Panc1 (cell line): ENCODE results near the gene SPACA9. TPM values are rescaled to one million over a fixed set of nuclear protein-coding genes. Genes with fewer than 3 reads are reported as not detected.

Source experiments
- ATAC-seq: fragments of 200-7000 bp; cut with Tn5 transposase; 2 replicates; pipeline ENCODE4 v1.9.1; 2020; ENCODE audit warnings: mild to moderate bottlenecking, moderate library complexity
- BruUV-seq: library from RNA; stranded (reverse); fragments of 400-500 nt; replicated peaks from 2 replicates; lab custom pipeline; 2021; lab: Mats Ljungman, UMichigan
- CTCF ChIA-PET: fragments of 300-600 bp; sonication (Branson Sonifier 250); formaldehyde crosslinking; loops from one replicate; lab custom pipeline; 2022; ENCODE audit warnings: antibody characterized with exemption; lab: Charles Lee
- POLR2A ChIA-PET: fragments of 300-600 bp; sonication (Branson Sonifier 250); formaldehyde crosslinking; loops from one replicate; lab custom pipeline; 2022; ENCODE audit warnings: antibody characterized with exemption; lab: Charles Lee
- DNase-seq: peaks from one replicate; pipeline ENCODE4 v3.0.0-alpha.2; 2010; ENCODE audit warnings: low read depth, low spot score
- H3K27ac ChIP-seq: 2 replicates; pipeline ENCODE4 v1.5.1; 2011; ENCODE audit warnings: mild to moderate bottlenecking, low read length, inconsistent platforms
- H3K27me3 ChIP-seq: fragments of 200-500 bp; sonication (Bioruptor generic); 2 replicates; pipeline ENCODE4 v1.6.0; 2014; ENCODE audit warnings: low read length, inconsistent platforms; ENCODE audit not compliant: control insufficient read depth, insufficient read depth
- H3K36me3 ChIP-seq: fragments of 200-500 bp; sonication (Bioruptor generic); 2 replicates; pipeline ENCODE4 v1.5.1; 2014; ENCODE audit warnings: inconsistent platforms, mild to moderate bottlenecking, low read length, moderate library complexity; ENCODE audit not compliant: control insufficient read depth, insufficient read depth
- H3K4me1 ChIP-seq: 2 replicates; pipeline ENCODE4 v1.5.1; 2011; ENCODE audit warnings: inconsistent platforms, mild to moderate bottlenecking, low read length, moderate library complexity; ENCODE audit not compliant: control insufficient read depth, insufficient read depth
- H3K4me3 ChIP-seq, 2 experiments: 2 replicates each; pipeline ENCODE4 v1.5.1; 2011 to 2012; ENCODE audit warnings: low read depth in 2 of 2, low read length in 2 of 2, mild to moderate bottlenecking in 2 of 2, inconsistent platforms in 1 of 2, moderate library complexity in 1 of 2
- H3K9me3 ChIP-seq: fragments of 200-500 bp; sonication (Bioruptor generic); 2 replicates; pipeline ENCODE4 v1.5.1; 2014; ENCODE audit warnings: low read depth, mild to moderate bottlenecking, inconsistent platforms, low read length, moderate library complexity; ENCODE audit not compliant: control insufficient read depth, insufficient read depth
- POLR2AphosphoS5 ChIP-seq: IDR thresholded peaks from 2 replicates; pipeline ENCODE4 v1.6.1; 2012; ENCODE audit warnings: mild to moderate bottlenecking, low read depth, low read length, moderate library complexity
- SIN3A ChIP-seq: IDR thresholded peaks from 2 replicates; pipeline ENCODE4 v1.6.1; 2012; ENCODE audit warnings: low read depth, mild to moderate bottlenecking, low read length, moderate library complexity, borderline replicate concordance; ENCODE audit not compliant: insufficient read depth
- TCF7L2 ChIP-seq: IDR thresholded peaks from 2 replicates; pipeline ENCODE4 v1.6.1; 2011; ENCODE audit warnings: mild to moderate bottlenecking, low read depth, low read length, inconsistent platforms
- in situ Hi-C: cut with HindIII; loops from 2 replicates; pipeline ENCODE4 v1.10.0; 2016; ENCODE audit warnings: low sequenced_read_pairs, low pct_unique_long_range_greater_than_20kb
- intact Hi-C: fragments of 100-400 bp; cut with micrococcal nuclease; formaldehyde crosslinking; loops from one replicate; pipeline ENCODE4 v1.10.0; 2022; ENCODE audit not compliant: unreplicated experiment
- total RNA-seq: library from RNA; stranded (reverse); gene quantifications from one replicate; pipeline ENCODE4 v1.2.1, GENCODE V29; 2021; ENCODE audit not compliant: unreplicated experiment
- TF ChIP-seq, protein P1 (sequence below), 2 experiments: IDR thresholded peaks; 2 replicates each; pipeline ENCODE4 v1.6.1; 2011 to 2012; ENCODE audit warnings: low read depth in 2 of 2, control low read depth in 1 of 2, low read length in 1 of 2, mild to moderate bottlenecking in 1 of 2, moderate library complexity in 1 of 2; ENCODE audit not compliant: insufficient read depth in 1 of 2
- TF ChIP-seq, protein P2 (sequence below): fragments of 450-650 bp; IDR thresholded peaks from 2 replicates; pipeline ENCODE4 v1.5.1; 2017; ENCODE audit warnings: mild to moderate bottlenecking

The SPACA9 gene
- total RNA-seq, 1 experiment from 2014 or later, result 3.0 TPM

DNA sequence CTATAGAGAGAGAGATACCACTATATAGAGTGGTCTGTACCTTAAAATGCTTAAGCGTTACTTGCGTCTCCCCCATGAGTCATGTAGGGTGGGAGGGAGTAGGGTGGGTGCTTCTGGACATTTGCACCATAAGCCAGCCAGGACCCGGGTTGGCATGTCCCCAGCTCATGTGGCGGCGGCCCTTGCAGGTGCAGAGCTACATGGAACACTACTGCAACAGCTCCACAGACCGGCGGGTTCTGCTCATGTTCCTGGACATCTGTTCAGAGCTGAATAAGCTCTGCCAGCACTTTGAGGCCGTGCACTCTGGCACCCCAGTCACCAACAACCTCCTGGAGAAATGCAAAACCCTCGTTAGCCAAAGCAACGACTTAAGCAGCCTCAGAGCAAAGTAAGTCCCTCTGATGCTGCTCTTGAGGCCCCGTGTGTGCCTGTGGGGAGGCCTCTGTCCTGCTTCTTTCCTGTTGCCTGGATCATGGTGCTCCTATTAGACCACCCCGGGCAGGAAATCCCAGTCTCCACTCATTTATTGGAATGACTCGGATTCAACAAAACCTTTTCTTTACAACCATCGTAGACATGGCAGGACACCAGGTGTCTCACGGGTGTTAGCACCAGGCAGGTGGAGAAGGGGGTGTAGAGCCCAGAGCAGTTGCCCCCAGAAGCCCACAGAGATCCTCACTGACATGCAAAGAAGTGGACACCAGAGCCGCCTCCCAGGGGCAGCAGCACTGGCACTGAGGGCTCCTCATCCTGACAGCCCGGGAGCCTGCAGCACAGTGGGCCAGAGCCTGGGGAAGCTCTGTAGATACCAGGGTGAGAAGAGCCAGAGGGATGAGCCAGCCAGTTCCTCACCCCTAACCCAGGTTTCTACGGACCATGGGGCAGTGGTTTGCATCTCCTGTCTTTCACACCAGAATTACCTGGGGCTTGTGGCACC is 8.8 kb downstream of the SPACA9 start:
- H3K27me3 ChIP-seq, result no peaks in the 10 kb centered on the region
- intact Hi-C loops, result no loop called here
- H3K27ac ChIP-seq, result no peak overlapping the region
- ChIA-PET CTCF (no interaction called here), POLR2A (interaction anchor here (0.5 kb wide), 1 partner anchor 467 kb away, joined by 4 read pairs; no protein-coding TSS in a partner anchor)
- TF ChIP-seq, protein P1, sequence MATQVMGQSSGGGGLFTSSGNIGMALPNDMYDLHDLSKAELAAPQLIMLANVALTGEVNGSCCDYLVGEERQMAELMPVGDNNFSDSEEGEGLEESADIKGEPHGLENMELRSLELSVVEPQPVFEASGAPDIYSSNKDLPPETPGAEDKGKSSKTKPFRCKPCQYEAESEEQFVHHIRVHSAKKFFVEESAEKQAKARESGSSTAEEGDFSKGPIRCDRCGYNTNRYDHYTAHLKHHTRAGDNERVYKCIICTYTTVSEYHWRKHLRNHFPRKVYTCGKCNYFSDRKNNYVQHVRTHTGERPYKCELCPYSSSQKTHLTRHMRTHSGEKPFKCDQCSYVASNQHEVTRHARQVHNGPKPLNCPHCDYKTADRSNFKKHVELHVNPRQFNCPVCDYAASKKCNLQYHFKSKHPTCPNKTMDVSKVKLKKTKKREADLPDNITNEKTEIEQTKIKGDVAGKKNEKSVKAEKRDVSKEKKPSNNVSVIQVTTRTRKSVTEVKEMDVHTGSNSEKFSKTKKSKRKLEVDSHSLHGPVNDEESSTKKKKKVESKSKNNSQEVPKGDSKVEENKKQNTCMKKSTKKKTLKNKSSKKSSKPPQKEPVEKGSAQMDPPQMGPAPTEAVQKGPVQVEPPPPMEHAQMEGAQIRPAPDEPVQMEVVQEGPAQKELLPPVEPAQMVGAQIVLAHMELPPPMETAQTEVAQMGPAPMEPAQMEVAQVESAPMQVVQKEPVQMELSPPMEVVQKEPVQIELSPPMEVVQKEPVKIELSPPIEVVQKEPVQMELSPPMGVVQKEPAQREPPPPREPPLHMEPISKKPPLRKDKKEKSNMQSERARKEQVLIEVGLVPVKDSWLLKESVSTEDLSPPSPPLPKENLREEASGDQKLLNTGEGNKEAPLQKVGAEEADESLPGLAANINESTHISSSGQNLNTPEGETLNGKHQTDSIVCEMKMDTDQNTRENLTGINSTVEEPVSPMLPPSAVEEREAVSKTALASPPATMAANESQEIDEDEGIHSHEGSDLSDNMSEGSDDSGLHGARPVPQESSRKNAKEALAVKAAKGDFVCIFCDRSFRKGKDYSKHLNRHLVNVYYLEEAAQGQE (IDR thresholded peaks at IDR 0.05; ENCODE audit: insufficient read depth in 1 of 2, low read depth in 2 of 2, low read length in 1 of 2), result no peak
- TF ChIP-seq TCF7L2 (no peak), SIN3A (no peak), POLR2AphosphoS5 (no peak)
- TF ChIP-seq, protein P2, sequence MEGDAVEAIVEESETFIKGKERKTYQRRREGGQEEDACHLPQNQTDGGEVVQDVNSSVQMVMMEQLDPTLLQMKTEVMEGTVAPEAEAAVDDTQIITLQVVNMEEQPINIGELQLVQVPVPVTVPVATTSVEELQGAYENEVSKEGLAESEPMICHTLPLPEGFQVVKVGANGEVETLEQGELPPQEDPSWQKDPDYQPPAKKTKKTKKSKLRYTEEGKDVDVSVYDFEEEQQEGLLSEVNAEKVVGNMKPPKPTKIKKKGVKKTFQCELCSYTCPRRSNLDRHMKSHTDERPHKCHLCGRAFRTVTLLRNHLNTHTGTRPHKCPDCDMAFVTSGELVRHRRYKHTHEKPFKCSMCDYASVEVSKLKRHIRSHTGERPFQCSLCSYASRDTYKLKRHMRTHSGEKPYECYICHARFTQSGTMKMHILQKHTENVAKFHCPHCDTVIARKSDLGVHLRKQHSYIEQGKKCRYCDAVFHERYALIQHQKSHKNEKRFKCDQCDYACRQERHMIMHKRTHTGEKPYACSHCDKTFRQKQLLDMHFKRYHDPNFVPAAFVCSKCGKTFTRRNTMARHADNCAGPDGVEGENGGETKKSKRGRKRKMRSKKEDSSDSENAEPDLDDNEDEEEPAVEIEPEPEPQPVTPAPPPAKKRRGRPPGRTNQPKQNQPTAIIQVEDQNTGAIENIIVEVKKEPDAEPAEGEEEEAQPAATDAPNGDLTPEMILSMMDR, result no peak
- DNase-seq (no peak), ATAC-seq (no peak)
- BruUV-seq, result no TSS peak
- no peaks in the 10 kb centered on the region for H3K4me1 ChIP-seq
- in situ Hi-C loops, result no loop called here
- no peak overlapping the region for H3K4me3 ChIP-seq
- H3K36me3 ChIP-seq, result no peaks in the 10 kb centered on the region
- H3K9me3 ChIP-seq, result no peaks in the 10 kb centered on the region

DNA sequence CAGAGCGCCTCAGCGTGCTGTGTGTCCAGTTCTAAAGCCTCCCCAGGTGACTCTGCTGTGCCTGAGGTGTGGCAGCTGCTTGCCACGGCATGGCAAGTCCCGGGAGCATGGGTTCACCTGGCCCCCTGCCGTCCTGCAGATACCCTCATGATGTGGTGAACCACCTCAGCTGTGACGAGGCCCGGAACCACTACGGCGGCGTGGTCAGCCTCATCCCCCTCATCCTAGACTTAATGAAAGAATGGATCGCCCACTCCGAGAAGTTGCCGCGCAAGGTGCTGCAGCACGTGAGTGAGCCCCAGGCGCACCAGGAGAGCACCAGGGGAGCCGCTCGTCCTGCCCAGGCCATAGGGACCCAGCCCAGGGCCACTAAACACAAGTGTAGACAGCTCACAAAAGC is 9.5 kb downstream of the SPACA9 start:
- ATAC-seq, result no peak
- POLR2A ChIA-PET, result interaction anchor here (0.5 kb wide), 1 partner anchor 468 kb away, joined by 4 read pairs; no protein-coding TSS in a partner anchor
- in situ Hi-C loops, result no loop called here
- Histone ChIP-seq H3K27me3 (no peaks in the 10 kb centered on the region), H3K9me3 (no peaks in the 10 kb centered on the region), H3K27ac (no peak overlapping the region), H3K4me3 (no peak overlapping the region), H3K4me1 (no peaks in the 10 kb centered on the region), H3K36me3 (no peaks in the 10 kb centered on the region)
- intact Hi-C loops, result no loop called here
- TF ChIP-seq SIN3A (no peak), TCF7L2 (no peak), POLR2AphosphoS5 (no peak)
- TF ChIP-seq, protein P1 (IDR thresholded peaks at IDR 0.05; ENCODE audit: insufficient read depth in 1 of 2, low read depth in 2 of 2, low read length in 1 of 2), result no peak
- TF ChIP-seq, protein P2, result no peak
- CTCF ChIA-PET, result no interaction called here
- no peak for DNase-seq
- BruUV-seq, result no TSS peak
